HG02678 (cell line): Measurements from ENCODE around the gene WDR5.

ENCODE experiments used
- ATAC-seq: cut with Tn5 transposase; IDR thresholded peaks from one replicate; pipeline ENCODE4 v1.9.1; 2021; ENCODE audit warnings: mild to moderate bottlenecking, moderate library complexity; ENCODE audit not compliant: unreplicated experiment

WDR5 gene

DNA sequence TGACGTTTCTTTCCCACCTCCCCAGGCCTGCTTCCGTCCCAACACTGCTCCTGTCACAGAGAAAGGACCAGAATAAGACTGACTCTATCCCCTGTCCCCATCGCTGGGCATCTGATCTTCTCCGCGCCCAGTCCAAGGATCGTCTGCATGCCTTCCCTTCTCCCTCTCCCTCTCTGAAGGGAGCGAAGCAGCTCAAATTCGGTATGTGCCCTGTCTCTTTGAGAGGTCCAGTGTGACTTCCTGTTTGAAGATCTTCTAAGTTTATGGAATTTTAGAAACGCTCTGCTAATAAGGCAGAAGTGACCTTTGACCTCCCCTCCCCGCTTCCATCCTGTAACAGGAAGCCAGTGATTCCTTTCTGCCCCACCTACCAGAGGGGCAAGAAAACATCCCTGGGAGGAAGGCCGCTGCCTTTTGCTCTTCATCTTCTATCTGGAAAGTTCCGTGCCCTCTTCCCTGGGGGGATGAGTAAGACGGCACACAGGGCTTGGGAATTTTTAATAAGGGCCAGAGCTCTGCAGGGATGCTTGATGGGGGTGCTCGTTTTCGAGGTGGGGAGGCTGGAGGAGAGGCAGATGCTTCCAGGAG lies 69.2 kb downstream of the WDR5 start:
- ATAC-seq = no peak

DNA sequence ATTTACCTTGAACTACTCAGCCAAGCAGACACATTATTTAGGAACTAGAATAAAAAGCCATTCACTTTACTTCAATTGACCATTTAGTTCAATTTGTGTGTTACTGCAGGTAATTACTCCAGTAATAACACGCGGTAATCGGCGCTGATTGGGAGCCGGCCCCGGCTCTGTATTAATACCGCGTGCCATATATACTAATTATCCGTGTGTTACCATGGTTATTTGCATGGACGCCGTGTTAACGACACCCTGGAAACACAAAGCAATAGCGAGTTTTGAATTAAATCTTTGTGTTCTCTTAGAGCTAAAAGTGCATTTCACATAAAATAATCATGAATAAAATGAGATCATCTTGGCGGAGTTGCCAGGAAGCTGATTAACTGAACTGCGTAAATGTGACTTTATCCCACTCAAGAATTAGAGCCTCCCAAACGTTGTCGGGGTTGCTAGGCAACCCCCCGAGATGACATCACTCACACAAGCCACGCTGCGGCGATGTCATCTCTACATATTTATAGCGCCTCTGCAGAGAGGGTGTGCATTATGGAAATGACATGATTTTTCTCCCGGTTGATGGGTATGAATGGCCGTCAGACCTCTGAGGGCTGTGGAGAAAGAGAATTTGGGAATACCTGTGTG lies 69.9 kb downstream of the WDR5 start:
- no peak for ATAC-seq

DNA sequence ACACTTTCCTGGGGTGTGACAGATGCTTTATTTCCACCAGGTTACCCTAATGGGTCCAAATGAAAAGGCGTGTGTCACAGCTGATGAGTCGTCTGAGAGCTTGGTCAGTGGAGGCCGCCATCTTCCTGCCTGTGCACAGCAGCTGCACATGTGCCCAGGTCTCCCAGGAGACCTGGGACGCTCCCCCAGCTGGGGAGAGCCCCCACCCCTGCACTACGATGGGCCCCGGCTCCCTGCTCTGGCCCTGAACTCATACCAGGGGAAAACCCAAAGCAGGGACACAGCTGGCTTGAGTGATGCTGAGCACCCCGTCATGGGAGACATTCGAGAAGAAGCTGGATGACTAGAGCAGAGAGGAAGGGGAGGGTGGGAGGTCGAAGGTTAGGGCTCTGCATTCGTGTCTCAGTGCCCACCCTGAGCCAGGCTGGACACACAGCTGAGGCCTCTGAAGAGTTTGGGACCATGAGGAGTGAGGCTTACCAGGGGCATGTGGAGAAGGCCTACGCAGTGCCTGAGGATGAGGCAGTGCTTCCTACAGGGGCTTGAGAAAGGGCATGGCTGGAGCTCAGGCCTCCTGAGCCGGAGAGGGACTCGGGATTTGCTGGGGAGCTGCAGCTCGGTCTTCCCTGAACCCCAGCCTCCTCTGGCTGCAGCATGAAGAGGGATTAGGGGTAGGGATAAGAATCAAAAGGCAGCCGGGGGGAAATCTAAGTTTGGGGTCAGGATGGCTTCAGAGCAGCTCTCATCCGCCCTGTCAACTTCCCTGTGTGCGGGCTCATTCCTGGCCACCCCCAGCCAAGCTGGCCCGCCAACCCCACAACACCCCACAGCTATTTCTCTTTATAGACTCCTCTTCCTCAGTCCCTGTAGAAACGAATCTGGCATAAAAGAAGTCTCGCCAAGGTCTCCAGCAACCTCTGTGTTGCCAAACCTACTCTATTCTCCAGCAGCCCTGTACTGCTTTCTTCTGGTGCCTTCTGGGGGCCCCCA lies 70.7 kb downstream of the WDR5 start:
- ATAC-seq = no peak

DNA sequence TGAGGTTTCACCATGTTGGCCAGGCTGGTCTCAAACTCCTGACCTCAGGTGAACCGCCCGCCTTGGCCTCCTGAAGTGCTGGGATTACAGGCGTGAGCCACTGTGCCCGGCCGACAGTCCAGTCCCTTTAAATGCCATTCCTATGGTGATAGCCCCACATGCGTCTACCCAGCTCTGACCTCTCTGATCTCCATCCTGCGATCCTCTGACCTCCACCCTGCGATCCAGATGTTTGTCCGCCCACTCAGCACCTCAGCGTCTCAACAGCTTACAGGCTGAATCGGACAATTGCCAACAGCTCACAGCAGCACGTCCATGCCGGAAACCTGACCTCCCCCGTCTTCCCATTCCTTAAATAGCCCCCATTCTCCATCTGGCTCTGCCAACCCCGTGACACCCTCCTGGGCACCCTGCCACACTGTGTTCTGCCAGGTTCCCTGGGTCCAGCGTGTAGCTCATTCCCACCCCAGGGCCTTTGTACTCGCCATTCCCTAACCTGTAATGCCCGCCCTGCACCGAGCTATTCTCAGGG lies 72.5 kb downstream of the WDR5 start:
- ATAC-seq = no peak

DNA sequence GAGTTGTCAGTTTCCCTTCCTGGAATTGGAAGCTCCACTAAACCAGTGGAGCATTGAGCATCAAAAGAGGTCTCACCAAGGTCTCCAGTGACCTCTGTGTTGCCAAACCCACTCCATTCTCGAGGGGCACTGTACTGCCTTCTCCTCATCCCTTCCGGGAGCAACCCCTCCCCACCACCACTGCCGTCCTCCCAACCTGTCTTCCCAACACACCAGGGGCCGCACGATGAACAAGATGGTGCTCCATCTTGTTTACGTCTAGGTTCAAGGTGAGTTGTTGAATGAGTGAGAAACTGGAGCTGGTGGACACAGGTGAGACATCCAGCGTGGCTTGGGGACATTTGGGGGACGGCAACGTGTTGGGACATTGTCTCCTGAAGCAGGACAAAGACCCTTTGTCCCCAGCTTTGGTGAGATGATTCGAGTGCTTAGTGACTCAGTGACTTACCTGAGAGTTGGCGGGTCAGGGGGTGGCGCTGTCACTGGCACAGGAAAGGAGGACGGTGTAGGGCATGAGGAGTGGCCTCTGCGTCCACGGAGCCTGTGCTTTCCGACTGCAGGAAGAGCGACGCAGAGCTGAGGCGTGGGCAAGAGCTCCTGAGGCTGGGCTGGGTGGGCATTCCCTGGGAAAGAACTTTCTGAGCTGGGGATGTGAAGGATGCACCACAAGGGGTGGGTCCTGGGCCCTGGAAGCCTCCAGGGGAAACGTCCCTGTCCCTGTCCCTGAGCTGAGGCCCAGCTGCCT lies 73.3 kb downstream of the WDR5 start:
- ATAC-seq = no peak
